ENCODE results near the gene PFKFB3. TPM values are rescaled to one million over a fixed set of nuclear protein-coding genes. Genes with fewer than 3 reads are reported as not detected.

Gene PFKFB3
- total and polyA plus RNA-seq, 2 of the 13 experiments (the other 11 are each of a cell fraction or from before 2014, with no cell fraction given) = 1.2 to 13.3 TPM

- TF ChIP-seq ZFP91 (CRISPR knock-in tag; IDR thresholded peaks at IDR 0.05; ENCODE audit: borderline replicate concordance) (no peak), ZNF660 (CRISPR knock-in tag; IDR thresholded peaks at IDR 0.05; ENCODE audit: borderline replicate concordance, low read depth) (no peak), CBFB (CRISPR knock-in tag; IDR thresholded peaks at IDR 0.05) (no peak), ZNF629 (CRISPR knock-in tag; conservative IDR thresholded peaks at IDR 0.05) (no peak), ZNF563 (CRISPR knock-in tag; IDR thresholded peaks at IDR 0.05) (no peak), REXO4 (CRISPR knock-in tag; IDR thresholded peaks at IDR 0.05; ENCODE audit: borderline replicate concordance) (no peak), ZNF749 (CRISPR knock-in tag; IDR thresholded peaks at IDR 0.05; ENCODE audit: borderline replicate concordance) (no peak), FOXO4 (CRISPR knock-in tag; conservative IDR thresholded peaks at IDR 0.05) (no peak), THYN1 (CRISPR knock-in tag; IDR thresholded peaks at IDR 0.05; ENCODE audit: borderline replicate concordance, low read depth) (no peak), ZBTB2 (CRISPR knock-in tag; IDR thresholded peaks at IDR 0.05; ENCODE audit: low read depth) (peak; percentile 75), ZNF562 (CRISPR knock-in tag; IDR thresholded peaks at IDR 0.05; ENCODE audit: borderline replicate concordance) (no peak), TEAD2 (CRISPR knock-in tag; IDR thresholded peaks at IDR 0.05) (no peak), KLF15 (CRISPR knock-in tag; IDR thresholded peaks at IDR 0.05; ENCODE audit: borderline replicate concordance) (no peak), MZF1 (CRISPR knock-in tag; IDR thresholded peaks at IDR 0.05; ENCODE audit: borderline replicate concordance) (no peak), PHB2 (IDR thresholded peaks at IDR 0.05; ENCODE audit: partially characterized antibody) (no peak), MTF2 (CRISPR knock-in tag; IDR thresholded peaks at IDR 0.05; ENCODE audit: borderline replicate concordance) (no peak), ZFY (CRISPR knock-in tag; IDR thresholded peaks at IDR 0.05) (0 out of 2 replicates have a peak, but pooled peaks have one; percentile 23), NBN (conservative IDR thresholded peaks at IDR 0.05) (no peak), MAF1 (CRISPR knock-in tag; IDR thresholded peaks at IDR 0.05; ENCODE audit: borderline replicate concordance) (no peak), KAT7 (CRISPR knock-in tag; IDR thresholded peaks at IDR 0.05; ENCODE audit: borderline replicate concordance) (no peak), ZNF362 (CRISPR knock-in tag; IDR thresholded peaks at IDR 0.05; ENCODE audit: borderline replicate concordance) (no peak), TCF12 (IDR thresholded peaks at IDR 0.05) (no peak), TCF12 (CRISPR knock-in tag; IDR thresholded peaks at IDR 0.05) (0 out of 2 replicates have a peak, but pooled peaks have one; percentile 39)
- TF ChIP-seq, protein P1, sequence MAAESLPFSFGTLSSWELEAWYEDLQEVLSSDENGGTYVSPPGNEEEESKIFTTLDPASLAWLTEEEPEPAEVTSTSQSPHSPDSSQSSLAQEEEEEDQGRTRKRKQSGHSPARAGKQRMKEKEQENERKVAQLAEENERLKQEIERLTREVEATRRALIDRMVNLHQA (CRISPR knock-in tag; IDR thresholded peaks at IDR 0.05) = no peak
- TF ChIP-seq, protein P2, sequence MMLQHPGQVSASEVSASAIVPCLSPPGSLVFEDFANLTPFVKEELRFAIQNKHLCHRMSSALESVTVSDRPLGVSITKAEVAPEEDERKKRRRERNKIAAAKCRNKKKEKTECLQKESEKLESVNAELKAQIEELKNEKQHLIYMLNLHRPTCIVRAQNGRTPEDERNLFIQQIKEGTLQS (CRISPR knock-in tag; IDR thresholded peaks at IDR 0.05) = no peak
These were observed 1.2 kb upstream of the PFKFB3 start (continued) for GRCh38 chr10:6201516-6201975.
